Right cardiac atrium (tissue), 5 donors: ENCODE data around the gene MGA. TPM values are rescaled to one million over a fixed set of nuclear protein-coding genes. Genes with fewer than 3 reads are reported as not detected.

Experiments used
- ATAC-seq, 2 donors: fragments of 200-7000 bp; cut with Tn5 transposase; one replicate each; pipeline versions ENCODE4 v1.8.0 to v1.9.1; 2020; ENCODE audit warnings: moderate library complexity in 2 of 2, mild to moderate bottlenecking in 1 of 2
- DNase-seq, 3 donors: peaks; one replicate each; pipeline ENCODE4 v3.0.0-alpha.2; 2020
- H3K27ac ChIP-seq: one replicate; pipeline ENCODE4 v1.5.1; 2013; ENCODE audit warnings: mild to moderate bottlenecking, low read length, control low read depth, moderate library complexity
- H3K27me3 ChIP-seq: one replicate; pipeline ENCODE4 v1.6.1; 2013; ENCODE audit not compliant: control insufficient read depth, insufficient read depth
- H3K4me1 ChIP-seq: one replicate; pipeline ENCODE4 v1.6.1; 2013; ENCODE audit warnings: low read length; ENCODE audit not compliant: control insufficient read depth, insufficient read depth
- H3K4me3 ChIP-seq: one replicate; pipeline ENCODE4 v1.5.1; 2013; ENCODE audit warnings: low read length, control low read depth
- H3K9me3 ChIP-seq: one replicate; pipeline ENCODE4 v1.6.1; 2013; ENCODE audit warnings: low read length; ENCODE audit not compliant: control insufficient read depth
- WGBS: extraction: QIAGEN DNeasy Blood & Tissue Kit; methylation state at CpG from one replicate; pipeline ENCODE4 v1.1.7; 2013; 5-methylcytosine and 5-hydroxymethylcytosine counted together
- intact Hi-C, 4 donors: fragments of 100-400 bp; cut with DNase I; formaldehyde crosslinking; loops; one replicate each; pipeline versions ENCODE4 v1.11.0 to v1.14.0; 2022 to 2023
- polyA plus RNA-seq: library from polyadenylated mRNA; stranded (reverse); fragments of 200-250 nt; gene quantifications from one replicate; pipeline ENCODE4 v1.2.3, GENCODE V29; 2013
- total RNA-seq, 4 donors: library from RNA; stranded (reverse); fragmentation: NEBNext Ultra II Directional; extraction: Animal tissue kit (Norgen Biotek cat#: 25700); gene quantifications; one replicate each; pipeline ENCODE4 v1.2.1, GENCODE V29; 2021
- donor health status: healthy with polysubstance abuse.
- donor health status: DM: no; HTN: yes; CAD: no.
- donor health status: DM: no; HTN: no; CAD: no.
- donor health status: DM: no; HTN: yes; CAD: no; lungs with severe emphysema.
- donor health status: DM: yes; HTN: yes; CAD: no.

Gene MGA
- total and polyA plus RNA-seq, 5 donors, result 4.2 to 39.2 (median 36.5) TPM

GRCh38 chr15:41774062-41774881, 114.1 kb downstream of the MGA start, which contains the start of gene MAPKBP1:
Gene MAPKBP1 (plus strand): TSS chr15:41774484. CDS start chr15:41775276, 792 bp downstream.
- intact Hi-C loops, result loop anchor here in 3 of 4 donors (2.0 to 10.0 kb wide), 3 partner anchors 37 to 131 kb away; no protein-coding TSS in a partner anchor
- no peaks in the 10 kb centered on the region for H3K27me3 ChIP-seq
- H3K4me1 ChIP-seq, result peaks cover 9% of the 10 kb centered on the region
- H3K9me3 ChIP-seq, result no peaks in the 10 kb centered on the region
- under 1% methylated on average over 62 of the region's 62 CpGs for WGBS
- H3K27ac ChIP-seq, result peak within 1 kb of the TSS; percentile 57
- ATAC-seq (peak; percentile 97 to 98), DNase-seq (peak; percentile 98 to 99 (median 99))
- H3K4me3 ChIP-seq, result peak within 1 kb of the TSS; percentile 59

DNA sequence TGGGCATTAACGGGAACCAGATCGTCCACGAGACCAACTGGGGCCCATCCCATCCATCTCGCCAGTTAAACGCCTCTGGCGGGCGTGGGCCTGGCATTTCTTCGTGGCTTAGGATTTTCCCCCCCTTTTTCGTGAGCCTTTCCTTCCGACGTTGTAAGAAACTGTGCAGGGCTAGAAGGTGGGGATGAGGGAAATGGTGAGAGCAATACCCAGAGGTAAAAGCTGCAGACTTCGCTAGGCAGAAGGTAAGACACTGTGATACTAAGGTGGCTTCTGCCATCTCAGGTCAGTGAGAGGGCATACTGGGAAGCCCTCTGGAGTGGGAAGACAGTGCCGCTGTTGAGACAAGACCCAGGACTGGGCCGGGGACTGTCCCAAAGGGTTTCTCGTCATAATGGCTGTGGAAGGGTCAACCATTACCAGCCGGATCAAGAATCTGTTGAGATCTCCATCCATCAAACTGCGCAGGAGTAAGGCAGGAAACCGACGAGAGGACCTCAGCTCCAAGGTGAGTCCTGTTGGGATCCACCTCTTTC, 114.7 kb downstream of the MGA start:
- no peak for DNase-seq
- H3K4me1 ChIP-seq, result peaks cover 11% of the 10 kb centered on the region
- H3K4me3 ChIP-seq, result peak overlapping the region; percentile 59
- no peaks in the 10 kb centered on the region for H3K27me3 ChIP-seq
- peak in 1 of 2 donors; percentile 42 for ATAC-seq
- intact Hi-C loops, result loop anchor here in 3 of 4 donors (2.0 to 10.0 kb wide), 3 partner anchors 36 to 130 kb away; no protein-coding TSS in a partner anchor
- 8% methylated on average over 19 of the region's 19 CpGs for WGBS
- H3K27ac ChIP-seq, result peak overlapping the region; percentile 56
- no peaks in the 10 kb centered on the region for H3K9me3 ChIP-seq

DNA sequence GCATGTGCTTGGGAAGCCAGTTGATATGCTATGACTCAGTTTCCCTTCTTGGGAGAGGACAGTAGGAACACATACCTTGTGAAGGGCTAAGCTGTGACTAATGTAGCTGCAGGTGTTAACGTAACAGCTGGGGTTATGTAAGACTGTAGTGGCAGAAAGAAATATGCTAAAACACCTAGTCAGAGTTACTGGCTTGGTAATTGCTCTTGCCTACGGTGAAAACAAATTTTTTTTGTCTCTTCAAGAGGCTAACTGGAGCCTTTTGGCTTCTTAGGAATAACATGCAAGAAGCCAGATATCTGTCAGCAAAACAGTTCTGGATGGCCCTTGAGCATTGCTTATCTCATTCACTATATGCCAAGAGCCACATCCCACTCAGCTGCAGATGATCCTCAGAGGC, 115.4 kb downstream of the MGA start:
- Histone ChIP-seq H3K4me3 (peak overlapping the region; percentile 59), H3K27ac (no peak overlapping the region), H3K4me1 (peaks cover 11% of the 10 kb centered on the region), H3K27me3 (no peaks in the 10 kb centered on the region), H3K9me3 (no peaks in the 10 kb centered on the region)
- DNase-seq (no peak), ATAC-seq (no peak)
- intact Hi-C loops, result loop anchor here in 2 of 4 donors (2.0 to 10.0 kb wide), 3 partner anchors 33 to 129 kb away; no protein-coding TSS in a partner anchor
- WGBS, result 42% methylated on average over 2 of the region's 2 CpGs

DNA sequence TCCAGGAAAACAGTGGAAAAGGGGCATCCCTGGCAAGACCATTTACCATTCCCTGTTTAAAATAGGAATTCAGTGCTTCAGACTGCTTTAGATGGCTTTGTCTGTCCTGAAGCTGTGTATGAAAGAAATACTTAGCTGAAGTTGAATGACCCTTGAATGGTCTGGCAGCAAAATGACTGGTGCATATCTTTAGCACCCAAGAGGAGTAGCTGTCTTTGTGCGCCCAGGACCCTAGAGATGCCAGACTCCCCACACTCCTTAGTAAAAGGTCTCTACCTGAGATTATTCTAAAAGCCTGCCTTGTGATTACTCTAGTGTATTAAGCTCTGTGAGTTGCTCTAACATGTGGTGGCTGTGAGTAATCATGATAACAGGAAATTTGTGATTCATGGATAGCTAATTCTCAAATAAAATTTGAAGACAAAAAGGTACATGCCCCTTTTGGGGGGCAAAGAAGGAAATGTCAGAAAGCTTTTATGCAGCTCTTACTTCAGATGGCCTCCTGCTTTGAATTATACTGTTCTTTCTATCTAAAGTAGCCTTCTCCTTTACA, 117.3 kb downstream of the MGA start:
- H3K9me3 ChIP-seq, result no peaks in the 10 kb centered on the region
- WGBS, result 80% methylated on average over 1 of the region's 1 CpG
- H3K4me3 ChIP-seq, result no peak overlapping the region
- DNase-seq, result no peak
- no peak for ATAC-seq
- H3K27ac ChIP-seq, result no peak overlapping the region
- H3K4me1 ChIP-seq, result peaks cover 11% of the 10 kb centered on the region
- H3K27me3 ChIP-seq, result no peaks in the 10 kb centered on the region
- intact Hi-C loops, result loop anchor here in 2 of 4 donors (2.0 to 10.0 kb wide), 2 partner anchors 31 to 127 kb away; no protein-coding TSS in a partner anchor

DNA sequence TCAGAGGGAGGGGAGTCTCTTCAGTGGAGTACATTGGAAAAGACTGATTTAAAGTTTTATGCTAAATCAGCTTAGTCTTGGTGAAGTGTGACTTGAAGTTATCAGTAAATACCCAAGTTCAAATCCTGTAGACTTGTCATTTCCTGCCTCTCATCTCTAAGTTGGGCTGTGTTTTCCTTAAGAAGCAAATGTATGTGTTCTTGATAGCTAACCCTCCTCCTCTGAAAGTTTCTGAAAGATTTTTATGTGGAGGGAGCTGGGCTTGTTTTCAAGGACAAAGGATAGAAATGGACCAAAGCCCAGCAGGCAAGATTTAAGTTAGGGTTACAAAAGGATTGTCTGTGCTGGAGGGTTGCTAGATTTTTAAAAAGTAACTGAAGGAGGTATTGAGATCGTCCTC, 118.3 kb downstream of the MGA start:
- Histone ChIP-seq H3K27me3 (no peaks in the 10 kb centered on the region), H3K4me3 (no peak overlapping the region), H3K9me3 (no peaks in the 10 kb centered on the region), H3K4me1 (peaks cover 11% of the 10 kb centered on the region), H3K27ac (no peak overlapping the region)
- DNase-seq, result no peak
- intact Hi-C loops, result loop anchor here in 1 of 4 donors (10.0 kb wide), 1 partner anchor 126 kb away; no protein-coding TSS in a partner anchor
- no peak for ATAC-seq
- WGBS, result 75% methylated on average over 1 of the region's 1 CpG

- WGBS, result 69% methylated on average over 4 of the region's 4 CpGs
- intact Hi-C loops, result loop anchor here in 1 of 4 donors (10.0 kb wide), 1 partner anchor 125 kb away; no protein-coding TSS in a partner anchor
- Histone ChIP-seq H3K27me3 (no peaks in the 10 kb centered on the region), H3K4me1 (peaks cover 11% of the 10 kb centered on the region), H3K27ac (peak overlapping the region; percentile 59), H3K9me3 (no peaks in the 10 kb centered on the region), H3K4me3 (no peak overlapping the region)
- DNase-seq (no peak), ATAC-seq (peak; percentile 56 to 66)
Observed at GRCh38 chr15:41779662-41780157, 119.5 kb downstream of the MGA start.

DNA sequence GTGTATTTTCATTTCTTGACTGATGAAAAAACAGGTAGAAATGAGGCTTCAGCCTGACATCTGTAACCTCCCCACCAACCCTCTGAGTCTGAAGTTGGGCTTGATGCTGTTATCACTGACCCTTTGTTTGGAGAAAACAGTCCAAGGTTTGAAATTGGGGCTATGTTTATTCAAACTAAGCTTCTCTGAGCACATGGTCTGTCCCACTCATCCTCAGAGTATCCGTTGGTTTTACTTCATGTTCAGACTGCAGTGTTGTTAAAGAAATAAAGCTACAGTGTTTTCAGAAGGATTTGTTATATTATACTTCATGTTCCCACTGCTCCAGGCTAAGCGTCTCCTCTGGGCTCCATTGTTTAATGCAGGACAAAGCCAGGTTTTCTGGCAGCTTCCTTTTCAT, 120.1 kb downstream of the MGA start:
- H3K9me3 ChIP-seq, result no peaks in the 10 kb centered on the region
- no peak overlapping the region for H3K27ac ChIP-seq
- H3K4me3 ChIP-seq, result no peak overlapping the region
- ATAC-seq (no peak), DNase-seq (no peak)
- no peaks in the 10 kb centered on the region for H3K27me3 ChIP-seq
- intact Hi-C loops, result no loop called here
- 35% methylated on average over 2 of the region's 2 CpGs for WGBS
- H3K4me1 ChIP-seq, result peaks cover 8% of the 10 kb centered on the region

GRCh38 chr15:41780727-41781126, 120.5 kb downstream of the MGA start:
- intact Hi-C loops, result no loop called here
- Histone ChIP-seq H3K27me3 (no peaks in the 10 kb centered on the region), H3K27ac (no peak overlapping the region), H3K4me1 (peaks cover 5% of the 10 kb centered on the region), H3K9me3 (no peaks in the 10 kb centered on the region), H3K4me3 (no peak overlapping the region)
- DNase-seq (no peak), ATAC-seq (no peak)
- WGBS, result 47% methylated on average over 1 of the region's 1 CpG

DNA sequence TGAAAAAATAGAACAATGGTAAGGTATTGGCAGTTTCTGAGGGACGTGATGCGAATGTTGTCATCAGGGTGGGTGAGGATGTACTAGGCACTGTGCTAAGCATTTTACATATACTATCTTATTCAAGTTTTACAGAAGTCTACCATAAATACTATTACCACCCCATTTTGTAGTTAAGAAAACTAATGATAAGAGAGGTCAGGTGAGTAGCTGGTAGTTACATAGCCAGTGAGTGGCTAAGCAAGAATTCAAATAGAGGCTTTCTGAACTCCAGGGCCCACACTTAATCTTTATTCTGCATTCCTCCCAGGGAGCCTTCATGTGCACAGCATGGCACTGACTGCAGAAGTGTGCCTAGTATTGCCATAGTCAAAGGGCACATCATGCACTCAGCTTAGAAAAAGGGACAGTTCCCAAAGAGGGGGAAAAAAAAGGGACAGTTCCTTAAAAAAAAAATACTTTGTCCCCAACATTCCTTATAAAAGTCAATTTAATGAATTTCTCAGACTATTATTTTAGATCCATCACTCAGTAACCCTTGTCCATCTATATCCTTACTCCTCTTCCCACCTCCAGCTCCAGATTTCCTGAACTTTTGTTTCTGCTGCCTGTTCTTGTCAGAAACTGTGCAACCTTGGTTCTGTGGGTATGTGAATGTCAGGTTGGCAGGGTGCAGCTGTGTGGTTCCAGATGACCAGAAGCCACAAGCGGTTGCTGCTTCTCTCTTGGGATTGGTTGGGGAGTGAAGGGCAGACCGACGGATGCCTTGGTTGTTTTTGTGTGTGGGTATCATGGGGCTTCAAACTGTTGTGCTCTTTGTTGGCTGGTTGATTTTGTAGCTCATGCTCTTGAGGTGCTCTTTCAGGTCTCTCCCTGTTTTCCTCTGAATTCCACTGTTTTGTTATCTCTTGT, 122.4 kb downstream of the MGA start:
- no peak for DNase-seq
- no peak overlapping the region for H3K27ac ChIP-seq
- intact Hi-C loops, result no loop called here

DNA sequence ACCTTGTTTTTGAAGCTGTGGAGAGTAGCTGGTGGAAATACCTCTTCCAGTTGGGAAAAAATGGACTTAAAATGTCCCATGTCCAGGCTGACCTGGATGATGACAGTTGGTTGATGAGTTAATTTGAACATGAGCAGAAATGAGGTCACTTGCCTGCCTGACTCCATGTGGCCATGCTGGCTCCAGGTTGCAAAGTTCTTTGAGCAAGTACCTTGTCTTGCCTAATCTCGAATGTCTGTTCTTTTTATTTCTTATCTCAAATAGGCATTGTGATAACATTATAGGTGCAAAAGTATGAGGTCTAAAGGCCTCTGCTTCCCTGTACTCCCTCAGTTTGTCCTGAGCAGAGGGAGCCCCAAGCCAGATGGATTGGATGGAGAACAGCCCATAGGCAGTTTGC, 123.1 kb downstream of the MGA start:
- 67% methylated on average over 1 of the region's 1 CpG for WGBS
- no peak for DNase-seq
- no peak for ATAC-seq
- Histone ChIP-seq H3K9me3 (no peaks in the 10 kb centered on the region), H3K4me3 (no peak overlapping the region), H3K4me1 (peaks cover 2% of the 10 kb centered on the region), H3K27me3 (no peaks in the 10 kb centered on the region), H3K27ac (no peak overlapping the region)
- intact Hi-C loops, result no loop called here

More for the DNA sequence above, 122.4 kb downstream of the MGA start:
- Histone ChIP-seq H3K27me3 (no peaks in the 10 kb centered on the region), H3K4me3 (no peak overlapping the region), H3K9me3 (no peaks in the 10 kb centered on the region), H3K4me1 (peaks cover 2% of the 10 kb centered on the region)
- 92% methylated on average over 5 of the region's 5 CpGs for WGBS
- ATAC-seq, result no peak
